ENCODE data around the gene CEP19.
A peak's percentile ranks its signal among the peaks of the same experiment; 100 is the strongest.

The CEP19 gene

GRCh38 chr3:196667056-196667825 is 44.8 kb downstream of the CEP19 start (continued):
- TF ChIP-seq TSHZ2 (CRISPR knock-in tag; IDR thresholded peaks at IDR 0.05) (no peak), ZFP3 (CRISPR knock-in tag; IDR thresholded peaks at IDR 0.05) (no peak), PPARA (CRISPR knock-in tag; IDR thresholded peaks at IDR 0.05; ENCODE audit: borderline replicate concordance) (no peak), ZFP30 (CRISPR knock-in tag; IDR thresholded peaks at IDR 0.05) (no peak)
- TF ChIP-seq, protein P1, sequence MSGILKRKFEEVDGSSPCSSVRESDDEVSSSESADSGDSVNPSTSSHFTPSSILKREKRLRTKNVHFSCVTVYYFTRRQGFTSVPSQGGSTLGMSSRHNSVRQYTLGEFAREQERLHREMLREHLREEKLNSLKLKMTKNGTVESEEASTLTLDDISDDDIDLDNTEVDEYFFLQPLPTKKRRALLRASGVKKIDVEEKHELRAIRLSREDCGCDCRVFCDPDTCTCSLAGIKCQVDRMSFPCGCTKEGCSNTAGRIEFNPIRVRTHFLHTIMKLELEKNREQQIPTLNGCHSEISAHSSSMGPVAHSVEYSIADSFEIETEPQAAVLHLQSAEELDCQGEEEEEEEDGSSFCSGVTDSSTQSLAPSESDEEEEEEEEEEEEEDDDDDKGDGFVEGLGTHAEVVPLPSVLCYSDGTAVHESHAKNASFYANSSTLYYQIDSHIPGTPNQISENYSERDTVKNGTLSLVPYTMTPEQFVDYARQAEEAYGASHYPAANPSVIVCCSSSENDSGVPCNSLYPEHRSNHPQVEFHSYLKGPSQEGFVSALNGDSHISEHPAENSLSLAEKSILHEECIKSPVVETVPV (CRISPR knock-in tag; IDR thresholded peaks at IDR 0.05), result no peak

DNA sequence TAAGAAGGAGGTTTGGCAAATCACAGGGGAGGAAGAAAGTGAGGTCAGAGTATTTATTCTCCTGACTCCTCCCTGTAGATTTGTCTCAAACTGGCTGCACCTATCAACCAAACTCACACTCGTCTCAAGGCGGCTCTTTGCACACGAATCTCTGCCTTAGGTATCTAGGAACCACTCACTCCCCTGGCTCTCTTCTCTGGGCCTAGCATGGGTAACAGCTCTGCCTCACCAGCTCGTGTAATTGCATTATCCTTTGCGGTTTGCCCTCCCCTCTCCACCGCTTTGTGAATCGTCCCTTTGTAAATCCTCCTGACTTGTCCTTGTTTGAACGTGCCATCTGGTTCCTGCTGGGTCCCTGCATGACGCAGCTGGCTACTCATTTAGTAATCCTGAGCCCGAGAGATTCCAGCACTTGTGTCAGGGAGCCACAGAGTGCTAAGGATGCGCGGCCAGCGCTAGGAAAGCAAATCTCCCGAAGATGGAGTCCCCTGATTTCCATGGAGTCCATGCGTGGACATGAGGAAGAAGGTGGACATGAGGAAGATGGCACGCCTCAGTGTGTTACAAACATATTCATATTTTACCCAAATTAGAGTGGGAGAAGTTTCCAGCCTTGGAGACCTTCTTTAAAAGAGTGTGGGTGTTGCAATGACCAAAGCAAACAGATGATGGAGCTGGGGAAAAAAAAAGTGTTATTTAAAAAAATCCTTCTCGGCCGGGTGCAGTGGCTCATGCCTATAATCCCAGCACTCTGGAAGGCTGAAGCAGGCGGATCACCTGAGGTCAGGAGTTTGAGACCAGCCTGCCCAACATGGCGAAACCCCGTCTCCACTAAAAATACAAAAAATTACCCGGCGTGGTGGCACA is 45.8 kb downstream of the CEP19 start:
- TF ChIP-seq, protein P2, sequence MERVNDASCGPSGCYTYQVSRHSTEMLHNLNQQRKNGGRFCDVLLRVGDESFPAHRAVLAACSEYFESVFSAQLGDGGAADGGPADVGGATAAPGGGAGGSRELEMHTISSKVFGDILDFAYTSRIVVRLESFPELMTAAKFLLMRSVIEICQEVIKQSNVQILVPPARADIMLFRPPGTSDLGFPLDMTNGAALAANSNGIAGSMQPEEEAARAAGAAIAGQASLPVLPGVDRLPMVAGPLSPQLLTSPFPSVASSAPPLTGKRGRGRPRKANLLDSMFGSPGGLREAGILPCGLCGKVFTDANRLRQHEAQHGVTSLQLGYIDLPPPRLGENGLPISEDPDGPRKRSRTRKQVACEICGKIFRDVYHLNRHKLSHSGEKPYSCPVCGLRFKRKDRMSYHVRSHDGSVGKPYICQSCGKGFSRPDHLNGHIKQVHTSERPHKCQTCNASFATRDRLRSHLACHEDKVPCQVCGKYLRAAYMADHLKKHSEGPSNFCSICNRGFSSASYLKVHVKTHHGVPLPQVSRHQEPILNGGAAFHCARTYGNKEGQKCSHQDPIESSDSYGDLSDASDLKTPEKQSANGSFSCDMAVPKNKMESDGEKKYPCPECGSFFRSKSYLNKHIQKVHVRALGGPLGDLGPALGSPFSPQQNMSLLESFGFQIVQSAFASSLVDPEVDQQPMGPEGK (CRISPR knock-in tag; IDR thresholded peaks at IDR 0.05; ENCODE audit: borderline replicate concordance), result no peak
- no peak for TF ChIP-seq TCF4 (CRISPR knock-in tag; IDR thresholded peaks at IDR 0.05; ENCODE audit: borderline replicate concordance)
- no peak for TF ChIP-seq TOX (CRISPR knock-in tag; IDR thresholded peaks at IDR 0.05; ENCODE audit: borderline replicate concordance)
- no peak for TF ChIP-seq ZNF565 (CRISPR knock-in tag; conservative IDR thresholded peaks at IDR 0.05; ENCODE audit: low read depth)
- no peak for TF ChIP-seq ZNF70 (CRISPR knock-in tag; IDR thresholded peaks at IDR 0.05)
- TF ChIP-seq ISL1 (CRISPR knock-in tag; IDR thresholded peaks at IDR 0.05), result peak; percentile 40; the same call in 1 of the 2 replicates
- TF ChIP-seq CSDC2 (CRISPR knock-in tag; IDR thresholded peaks at IDR 0.05), result no peak
- TF ChIP-seq ZNF8 (CRISPR knock-in tag; IDR thresholded peaks at IDR 0.05), result no peak
- no peak for TF ChIP-seq TSHZ2 (CRISPR knock-in tag; IDR thresholded peaks at IDR 0.05)
- peak; percentile 69 for ATAC-seq

DNA sequence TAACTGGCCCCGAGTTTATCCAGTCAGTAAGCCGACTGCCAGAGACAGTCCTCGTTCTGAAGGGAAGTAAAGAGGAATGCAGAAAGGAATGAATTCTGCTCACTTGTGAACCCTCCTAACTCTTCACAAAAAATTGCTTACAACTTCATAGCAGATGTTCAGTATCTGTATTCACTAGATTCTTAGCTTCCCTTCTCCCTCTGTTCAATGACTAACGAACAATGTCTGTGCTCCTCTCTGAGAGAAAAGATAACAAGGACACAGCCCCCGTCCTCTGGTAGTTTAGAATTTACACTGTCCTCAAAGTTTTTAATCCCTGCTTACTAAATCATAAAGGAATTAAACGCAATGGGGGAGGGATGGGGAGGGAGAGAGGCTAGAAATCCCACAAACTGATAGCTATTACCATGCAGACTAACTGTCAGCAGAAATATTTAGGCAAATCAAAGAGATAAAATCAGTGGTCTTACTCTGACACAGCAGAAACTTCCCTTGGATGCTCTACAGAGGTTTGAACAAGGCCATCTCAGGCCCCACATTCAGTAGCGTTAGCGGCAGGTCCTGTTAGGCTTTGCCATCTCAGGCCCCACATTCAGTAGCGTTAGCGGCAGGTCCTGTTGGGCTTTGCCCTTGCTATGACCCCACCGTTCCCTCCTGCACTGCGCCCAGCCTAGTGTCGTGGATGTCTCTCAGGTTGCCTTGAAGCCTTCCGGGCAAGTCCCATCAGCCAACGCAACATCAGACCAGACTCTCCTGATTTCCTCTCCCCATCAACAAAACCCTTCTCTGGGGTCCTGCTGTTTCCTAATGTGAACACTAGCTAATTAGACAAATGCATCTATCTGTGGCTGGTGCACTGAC is 49.1 kb downstream of the CEP19 start:
- ATAC-seq, result peak; percentile 60

More for the DNA sequence above, 49.1 kb downstream of the CEP19 start:
- TF ChIP-seq CSDC2 (CRISPR knock-in tag; IDR thresholded peaks at IDR 0.05), result no peak
- TF ChIP-seq ESRRG (CRISPR knock-in tag; IDR thresholded peaks at IDR 0.05), result no peak
- no peak for TF ChIP-seq GLIS3 (CRISPR knock-in tag; IDR thresholded peaks at IDR 0.05)
- TF ChIP-seq RARB (CRISPR knock-in tag; IDR thresholded peaks at IDR 0.05), result no peak
- TF ChIP-seq ARNTL (CRISPR knock-in tag; IDR thresholded peaks at IDR 0.05; ENCODE audit: borderline replicate concordance, low read depth), result no peak
- no peak for TF ChIP-seq TCF4 (CRISPR knock-in tag; IDR thresholded peaks at IDR 0.05; ENCODE audit: borderline replicate concordance)
- TF ChIP-seq ZNF565 (CRISPR knock-in tag; conservative IDR thresholded peaks at IDR 0.05; ENCODE audit: low read depth), result no peak
- no peak for TF ChIP-seq ZNF70 (CRISPR knock-in tag; IDR thresholded peaks at IDR 0.05)
- no peak for TF ChIP-seq ZC3H10 (CRISPR knock-in tag; IDR thresholded peaks at IDR 0.05)
- no peak; the same call in 1 of the 2 replicates for TF ChIP-seq BACH2 (CRISPR knock-in tag; IDR thresholded peaks at IDR 0.05; ENCODE audit: borderline replicate concordance)
